Mammary microvascular endothelial cell (primary cell): ENCODE results near the gene ATCAY. TPM values are rescaled to one million over a fixed set of nuclear protein-coding genes. Genes with fewer than 3 reads are reported as not detected.

Experiments used
- total RNA-seq: library from RNA; depleted of rRNA; stranded (reverse); fragments of >200 nt; gene quantifications from 2 replicates; pipeline ENCODE4 v1.2.3, GENCODE V29; 2015

The ATCAY gene
- not detected in 2 replicates for total RNA-seq

GRCh38 chr19:3880471-3881271 is at the start of gene ATCAY:
ATCAY (plus strand) TSS chr19:3880685; CDS start chr19:3885768, 5,083 bp downstream.

GRCh38 chr19:3868770-3869456 is 11.6 kb upstream of the ATCAY start, which contains the start of gene ZFR2:
ZFR2 (minus strand) TSS chr19:3869038; CDS start chr19:3869017, 21 bp downstream.

GRCh38 chr19:3932931-3933810 is 52.7 kb downstream of the ATCAY start, which contains the start of gene NMRK2:
NMRK2 (plus strand) TSS chr19:3933069; CDS start chr19:3933672, 603 bp downstream.

GRCh38 chr19:3970808-3971598 is 90.5 kb downstream of the ATCAY start, which contains the start of gene DAPK3:
DAPK3 (minus strand) TSS chr19:3971099; CDS start chr19:3969735, 1,364 bp downstream.

Other genes starting within 250 kb of the ATCAY start
- 33.5 and 38.7 TPM in 2 replicates for gene PIP5K1C, start 180.2 kb upstream of the ATCAY start, total RNA-seq
- gene TJP3, start 172.3 kb upstream of the ATCAY start, total RNA-seq: not detected in 2 replicates
- gene APBA3, start 119.0 kb upstream of the ATCAY start, total RNA-seq: 29.8 and 35.5 TPM in 2 replicates
- 106 and 140 TPM in 2 replicates for gene MRPL54, start 118.0 kb upstream of the ATCAY start, total RNA-seq
- gene RAX2, start 108.5 kb upstream of the ATCAY start, total RNA-seq: not detected in 2 replicates
- not detected in 2 replicates for gene MATK, start 94.3 kb upstream of the ATCAY start, total RNA-seq
- not detected in 2 replicates for gene ZFR2, start 11.6 kb upstream of the ATCAY start, total RNA-seq
- not detected in 2 replicates for gene NMRK2, start 52.4 kb downstream of the ATCAY start, total RNA-seq
- gene DAPK3, start 90.4 kb downstream of the ATCAY start, total RNA-seq: 97.1 and 115 TPM in 2 replicates
- 1,607 and 1,802 TPM in 2 replicates for gene EEF2, start 104.8 kb downstream of the ATCAY start, total RNA-seq
- gene PIAS4, start 127.1 kb downstream of the ATCAY start, total RNA-seq: 31.6 and 31.8 TPM in 2 replicates
- 28.0 and 33.6 TPM in 2 replicates for gene ZBTB7A, start 186.2 kb downstream of the ATCAY start, total RNA-seq
- 135 and 157 TPM in 2 replicates for gene MAP2K2, start 243.4 kb downstream of the ATCAY start, total RNA-seq